ENCODE results near the gene TMEM174.
"Not testable (repeated sequence)": the region's sequence is repeated elsewhere in the genome, so short reads cannot be mapped to it uniquely, and the experiment has no call there.

The TMEM174 gene

DNA sequence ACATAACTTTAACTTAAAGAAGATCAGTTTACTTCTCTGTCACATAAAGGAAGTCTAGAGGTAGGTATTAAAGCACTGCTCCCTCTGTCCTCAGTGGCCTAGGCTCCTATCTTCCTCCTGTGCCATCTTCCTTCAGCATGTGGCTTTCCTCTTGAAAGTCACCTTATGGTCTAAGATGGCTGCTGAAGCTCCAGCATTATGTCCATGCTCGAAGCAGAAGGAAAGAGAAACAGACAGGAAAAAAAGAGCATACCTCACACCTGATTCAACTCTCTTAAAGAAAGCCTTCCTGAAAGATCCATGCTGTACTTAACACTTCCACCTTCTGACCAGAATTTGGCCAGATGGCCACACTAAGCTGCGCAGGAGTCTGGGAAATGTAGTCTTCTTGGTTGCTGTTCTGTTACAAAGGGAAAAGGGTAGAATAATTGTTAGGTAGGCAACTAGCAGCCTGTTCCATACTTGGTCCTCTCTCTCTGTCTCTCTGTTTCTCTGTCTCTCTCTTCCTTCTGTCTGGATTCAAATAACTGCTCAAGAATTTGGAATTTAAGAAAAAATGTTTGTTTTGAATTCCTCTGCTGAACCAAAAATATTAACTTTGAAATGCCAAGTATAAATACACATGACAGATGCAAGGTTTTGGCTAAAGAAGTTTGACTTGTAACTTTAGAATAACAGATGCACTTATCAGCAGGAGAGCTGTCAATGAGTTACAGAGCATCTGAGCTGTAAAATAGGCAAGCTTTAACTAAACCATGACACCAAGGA lies 16.0 kb downstream of the TMEM174 start:
- no peak overlapping the region for H3K4me3 ChIP-seq (ENCODE audit: low read depth, low read length)

DNA sequence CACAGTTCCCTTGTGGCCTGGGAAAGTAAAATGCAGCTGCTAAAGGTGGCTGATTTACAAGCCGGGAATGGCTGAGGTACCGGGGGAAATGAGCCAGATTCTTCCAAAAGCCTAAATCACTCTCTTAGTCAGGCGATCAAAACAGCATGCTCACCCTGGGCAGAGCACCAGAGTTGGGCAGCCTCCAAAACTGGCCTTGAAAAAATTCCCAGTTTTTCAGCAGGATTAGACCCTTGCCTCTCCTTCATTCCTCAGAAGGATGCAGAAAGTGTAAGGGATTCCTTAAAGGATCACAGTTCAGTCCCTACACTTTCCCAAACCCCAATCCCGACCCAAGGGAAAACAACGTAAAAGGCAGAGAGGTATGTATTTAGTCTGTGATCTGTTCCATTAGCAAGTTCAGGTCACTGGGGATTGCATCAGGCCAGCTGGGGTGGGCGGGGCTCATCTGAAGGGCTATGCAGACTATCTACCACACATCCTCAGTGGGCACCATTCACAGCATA lies 16.9 kb downstream of the TMEM174 start:
- H3K4me3 ChIP-seq (ENCODE audit: low read depth, low read length): no peak overlapping the region

DNA sequence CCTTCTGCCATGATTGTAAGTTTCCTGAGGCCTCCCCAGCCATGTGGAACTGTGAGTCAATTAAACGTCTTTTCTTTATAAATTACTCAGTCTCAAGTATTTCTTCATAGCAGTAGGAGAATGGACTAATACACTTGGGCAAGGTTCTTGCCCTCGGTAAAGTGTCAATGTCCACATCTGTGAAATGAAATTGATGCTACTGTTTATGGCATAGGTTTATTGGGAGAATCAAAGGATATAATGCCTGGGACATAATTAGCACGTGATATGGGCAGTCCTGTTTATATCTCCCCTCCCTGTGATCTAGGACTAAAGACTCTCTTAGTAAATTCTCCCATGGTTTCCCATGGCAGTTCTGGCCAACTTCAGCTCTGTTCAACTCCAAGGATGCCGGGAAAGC lies 19.4 kb downstream of the TMEM174 start:
- H3K4me3 ChIP-seq (ENCODE audit: low read depth, low read length): no peak overlapping the region

DNA sequence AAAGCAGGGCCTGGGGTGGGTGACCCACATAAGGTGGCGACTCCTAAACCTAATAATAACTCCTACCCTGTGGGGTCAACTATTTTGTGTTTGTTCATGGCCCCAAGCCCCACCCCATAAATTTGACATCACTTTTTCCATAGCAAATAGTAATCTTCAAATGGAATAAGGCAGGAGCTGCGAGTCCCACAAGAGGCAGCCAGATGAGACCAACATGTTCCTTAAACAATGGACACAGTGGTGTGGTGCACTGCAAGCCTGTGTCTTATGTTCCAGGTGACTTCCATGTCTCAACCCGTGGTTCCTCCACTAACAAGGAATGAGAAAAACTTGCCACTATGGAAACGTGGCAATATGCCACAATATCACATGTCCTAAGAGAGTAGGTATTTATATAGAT lies 20.6 kb downstream of the TMEM174 start:
- H3K4me3 ChIP-seq (ENCODE audit: low read depth, low read length): no peak overlapping the region

DNA sequence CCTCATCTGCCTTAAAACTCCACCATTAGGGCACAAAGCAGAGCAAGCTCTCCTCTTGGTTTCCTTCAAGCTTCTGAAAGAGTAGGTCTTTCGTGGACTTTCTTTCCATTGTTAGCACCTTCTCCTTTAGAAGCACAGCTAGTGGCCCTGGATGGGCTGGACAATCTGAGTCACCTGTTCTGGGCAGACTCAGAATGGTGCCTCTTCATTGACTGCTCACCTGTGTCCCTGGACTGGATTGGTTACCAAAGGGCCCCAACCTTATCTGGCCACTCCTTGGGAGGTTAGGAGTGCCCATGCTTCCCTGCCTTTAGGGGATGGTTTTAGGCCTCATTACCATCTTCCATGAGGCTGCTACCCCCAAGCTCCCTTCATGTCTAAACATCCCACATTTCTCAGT lies 23.2 kb downstream of the TMEM174 start:
- no peak overlapping the region for H3K4me3 ChIP-seq (ENCODE audit: low read depth, low read length)

DNA sequence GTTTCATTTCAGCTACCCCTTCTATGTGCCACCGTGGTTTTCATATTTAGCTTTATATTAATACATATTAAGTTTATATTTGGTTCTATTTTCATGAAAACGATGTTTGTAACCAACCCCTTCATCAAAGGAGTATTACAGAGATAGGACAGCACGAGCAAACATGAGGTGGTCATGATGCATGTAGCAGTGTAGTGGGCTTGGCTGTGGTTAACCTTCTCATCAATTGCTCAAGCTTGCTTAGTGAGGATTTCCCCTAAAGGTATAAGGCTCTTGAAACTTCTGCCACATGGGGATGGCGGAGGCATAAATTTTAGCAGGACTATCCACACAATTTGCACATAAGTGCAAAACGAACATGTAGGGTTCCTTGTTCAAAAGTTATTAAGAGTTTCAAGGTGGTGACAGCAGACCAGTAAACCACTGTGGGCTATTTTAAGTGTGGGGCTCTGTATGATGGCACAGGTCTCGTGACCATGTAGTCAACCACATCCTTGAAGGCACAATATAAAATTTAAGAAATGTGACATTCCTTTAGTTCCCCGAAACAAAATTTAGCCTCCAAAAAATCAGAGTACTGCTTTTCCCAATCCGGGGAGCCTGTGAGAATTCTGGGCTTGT lies 24.8 kb downstream of the TMEM174 start:
- no peak overlapping the region for H3K4me3 ChIP-seq (ENCODE audit: low read depth, low read length)

DNA sequence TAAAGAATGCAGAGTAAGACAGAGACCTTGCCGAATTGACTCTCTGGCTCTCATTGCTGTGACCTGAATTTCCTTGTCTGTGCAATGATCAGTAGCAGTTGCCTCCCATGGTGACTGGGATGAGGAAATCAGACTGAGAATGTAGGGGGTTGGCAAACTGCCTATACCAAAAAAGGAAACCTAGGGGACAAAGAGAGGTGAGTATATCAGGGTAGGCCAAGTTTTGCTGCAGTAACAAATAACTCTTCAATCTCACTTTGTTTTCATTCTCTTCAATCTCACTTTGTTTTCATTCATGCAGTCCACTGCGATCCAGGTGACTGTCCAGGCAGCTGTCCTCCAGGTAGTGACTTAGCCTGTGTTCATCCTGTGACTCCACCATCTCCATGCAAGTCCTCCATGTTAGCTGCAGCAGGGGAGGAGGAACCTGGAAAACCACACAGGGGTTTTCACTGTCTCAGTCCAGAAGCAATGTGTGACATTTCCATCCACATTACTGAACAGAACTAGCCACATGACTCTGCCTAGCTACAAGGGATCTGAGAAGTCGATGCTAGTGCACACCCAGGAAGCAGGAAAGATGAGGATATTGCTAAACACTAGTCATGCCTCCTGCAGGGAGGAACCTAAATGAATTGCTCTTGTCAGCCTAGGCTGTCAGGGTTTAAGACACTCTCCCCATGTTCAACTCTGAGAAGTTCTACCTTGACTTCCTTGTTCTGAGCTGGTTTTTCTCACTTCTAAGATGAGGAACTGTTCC lies 26.0 kb downstream of the TMEM174 start:
- H3K4me3 ChIP-seq (ENCODE audit: low read depth, low read length): no peak overlapping the region

DNA sequence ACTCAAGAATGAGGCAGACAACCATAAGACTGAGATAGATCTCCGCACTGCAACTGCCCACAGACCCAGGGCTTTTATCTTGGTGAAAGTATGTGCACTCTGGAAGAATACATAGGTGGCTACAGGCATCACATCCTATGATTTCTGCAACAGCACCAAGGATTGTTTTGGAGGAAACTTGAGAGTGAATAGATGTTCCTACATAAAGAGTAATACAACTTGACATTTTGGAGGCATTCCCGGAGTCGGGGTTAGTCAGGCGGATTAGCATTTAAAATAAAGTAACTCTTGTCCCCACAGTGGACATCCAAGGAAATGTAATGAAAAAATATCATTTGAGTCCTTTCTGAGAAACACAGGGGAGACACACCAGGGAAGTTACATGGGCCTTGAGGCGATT lies 26.7 kb downstream of the TMEM174 start:
- no peak overlapping the region for H3K4me3 ChIP-seq (ENCODE audit: low read depth, low read length)

DNA sequence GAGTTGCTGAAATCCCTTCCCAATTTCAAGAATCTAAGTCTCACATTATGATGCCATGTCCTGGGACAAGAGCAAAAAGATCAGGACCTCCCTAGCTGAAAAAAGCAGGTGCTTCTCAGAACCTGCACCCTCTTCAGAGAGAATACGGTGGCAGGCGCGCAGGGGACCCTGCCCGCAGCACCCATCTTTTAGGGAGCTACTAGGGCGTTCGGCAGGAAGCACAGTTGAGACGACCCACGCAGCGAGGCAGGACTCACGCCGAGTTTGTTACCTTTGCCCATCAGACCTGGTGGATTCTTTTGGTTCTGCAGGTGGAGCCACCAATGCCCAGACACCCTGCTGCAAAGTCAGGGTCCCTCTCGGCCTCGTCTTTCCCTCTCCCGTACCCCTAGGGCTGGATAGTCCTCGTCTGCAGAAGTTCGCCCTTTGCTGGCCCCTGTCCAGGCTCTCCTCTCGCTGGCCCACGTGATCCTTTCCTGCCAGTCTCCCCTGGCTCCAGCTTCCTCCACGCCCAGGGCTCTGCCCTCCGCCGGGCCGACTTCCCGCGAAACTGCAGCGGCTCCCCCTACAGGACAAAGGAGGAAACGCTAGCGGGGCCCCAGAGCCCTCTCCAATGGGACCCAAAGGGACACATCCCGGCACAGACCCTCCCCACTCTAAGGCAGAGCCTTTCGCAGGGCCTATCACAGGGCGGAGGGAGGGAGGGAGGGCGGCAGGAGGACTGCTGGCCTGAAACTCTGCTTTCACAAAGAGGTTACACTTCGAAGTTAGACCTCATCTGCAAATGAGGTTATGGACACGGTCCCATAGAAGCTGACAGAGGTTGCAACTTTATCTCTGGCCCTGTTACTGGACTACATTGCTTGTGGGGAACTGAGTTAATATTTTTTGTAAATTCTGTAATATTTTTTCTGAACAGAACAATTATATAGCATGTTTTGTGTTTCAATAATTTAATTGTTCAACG lies 28.8 kb downstream of the TMEM174 start:
- no peak overlapping the region for H3K4me3 ChIP-seq (ENCODE audit: low read depth, low read length)

DNA sequence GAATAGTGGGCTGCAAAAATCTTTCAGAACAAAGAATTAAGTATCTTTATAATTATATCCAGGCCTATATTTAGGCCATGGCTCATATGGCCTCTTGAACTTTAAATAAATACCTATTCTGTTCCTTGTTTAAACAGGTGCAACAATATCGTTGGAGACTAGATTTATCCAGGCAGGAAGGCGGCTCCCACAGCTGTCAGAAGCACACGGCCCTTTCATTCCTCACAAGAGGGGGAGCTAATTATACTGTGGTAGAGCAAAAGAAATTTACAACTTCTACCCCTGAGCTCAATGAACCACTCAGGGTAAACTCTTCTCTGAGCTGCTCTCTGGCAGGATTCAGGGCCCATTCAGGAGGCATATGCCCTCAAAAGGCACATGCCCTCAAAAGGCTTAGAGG lies 31.3 kb downstream of the TMEM174 start:
- no peak overlapping the region for H3K4me3 ChIP-seq (ENCODE audit: low read depth, low read length)

DNA sequence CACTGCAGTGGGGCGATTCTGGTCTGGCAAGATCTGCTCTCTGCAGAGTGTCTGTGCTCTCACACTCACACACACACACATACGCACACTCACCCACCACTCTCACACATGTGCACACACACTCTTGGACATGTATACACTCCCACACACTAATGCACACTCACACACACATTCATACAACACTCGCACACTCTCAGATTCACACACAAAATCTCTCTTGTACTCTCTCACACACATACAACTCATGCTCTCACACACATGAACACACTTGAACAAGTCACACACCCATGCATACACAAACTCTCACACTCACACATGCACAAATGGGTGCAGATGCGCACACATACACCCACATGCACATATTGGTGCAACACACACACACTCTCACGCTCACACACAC lies 31.7 kb downstream of the TMEM174 start:
- H3K4me3 ChIP-seq (ENCODE audit: low read depth, low read length): no peak overlapping the region

DNA sequence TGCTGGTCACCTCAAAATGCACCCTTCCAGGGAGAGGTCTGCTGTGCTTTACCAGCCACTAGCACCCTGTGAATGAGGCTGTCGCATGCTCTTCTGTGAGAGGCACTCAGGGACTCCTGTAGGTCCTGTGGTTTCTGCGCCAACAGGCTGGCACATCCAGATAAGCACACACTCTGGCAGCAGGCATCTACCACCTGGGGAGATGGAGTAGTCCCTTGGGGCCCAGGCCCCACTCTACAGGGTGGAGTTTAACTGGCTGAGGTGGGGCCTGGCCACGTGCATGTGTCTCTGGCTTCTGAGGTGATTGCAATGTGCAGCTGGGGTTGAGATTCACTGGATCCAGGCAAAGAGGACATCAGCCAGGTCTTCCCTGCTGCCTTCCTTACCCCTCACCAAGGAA lies 32.3 kb downstream of the TMEM174 start:
- H3K4me3 ChIP-seq (ENCODE audit: low read depth, low read length): no peak overlapping the region

DNA sequence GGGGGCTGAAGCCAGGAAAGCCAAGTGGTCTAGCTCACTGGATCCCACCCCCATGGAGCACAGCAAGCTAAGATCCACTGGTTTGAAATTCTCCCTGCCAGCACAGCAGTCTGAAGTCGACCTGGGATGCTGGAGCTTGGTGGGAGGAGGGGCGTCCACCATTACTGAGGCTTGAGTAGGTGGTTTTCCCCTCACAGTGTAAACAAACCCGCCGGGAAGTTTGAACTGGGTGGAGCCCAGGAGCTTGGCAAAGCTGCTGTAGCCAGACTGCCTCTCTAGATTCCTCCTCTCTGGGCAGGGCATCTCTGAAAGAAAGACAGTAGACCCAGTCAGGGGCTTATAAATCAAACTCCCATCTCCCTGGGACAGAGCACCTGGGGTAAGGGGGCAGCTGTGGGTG lies 34.2 kb downstream of the TMEM174 start:
- not testable (repeated sequence) for H3K4me3 ChIP-seq (ENCODE audit: low read depth, low read length)

DNA sequence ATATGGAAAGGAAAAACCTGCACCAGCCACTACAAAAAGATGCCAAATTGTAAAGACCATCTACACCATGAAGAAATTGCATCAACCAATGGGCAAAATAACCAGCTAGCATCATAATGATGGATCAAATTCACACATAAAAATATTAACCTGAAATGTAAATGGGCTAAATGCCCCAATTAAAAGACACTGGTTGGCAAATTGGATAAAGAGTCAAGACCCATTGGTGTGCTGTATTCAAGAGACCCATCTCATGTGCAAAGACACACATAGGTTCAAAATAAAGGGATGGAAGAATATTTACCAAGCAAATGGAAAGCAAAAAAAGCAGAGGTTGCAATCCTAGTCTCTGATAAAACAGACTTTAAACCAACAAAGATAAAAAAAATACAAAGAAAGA lies 36.1 kb downstream of the TMEM174 start:
- H3K4me3 ChIP-seq (ENCODE audit: low read depth, low read length): not testable (repeated sequence)

DNA sequence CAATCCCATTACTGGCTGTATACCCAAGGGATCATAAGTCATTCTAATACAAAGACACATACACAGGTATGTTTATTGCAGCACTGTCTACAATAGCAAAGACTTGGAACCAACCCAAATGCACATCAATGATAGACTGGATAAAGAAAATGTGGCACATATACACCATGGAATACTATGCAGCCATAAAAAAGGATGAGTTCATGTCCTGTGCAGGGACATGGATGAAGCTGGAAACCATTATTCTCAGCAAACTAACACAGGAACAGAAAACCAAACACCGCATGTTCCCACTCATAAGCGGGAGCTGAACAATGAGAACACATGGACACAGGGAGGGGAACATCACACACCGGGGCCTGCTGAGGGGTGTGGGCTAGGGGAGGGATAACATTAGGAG lies 39.7 kb downstream of the TMEM174 start:
- H3K4me3 ChIP-seq (ENCODE audit: low read depth, low read length): not testable (repeated sequence)

DNA sequence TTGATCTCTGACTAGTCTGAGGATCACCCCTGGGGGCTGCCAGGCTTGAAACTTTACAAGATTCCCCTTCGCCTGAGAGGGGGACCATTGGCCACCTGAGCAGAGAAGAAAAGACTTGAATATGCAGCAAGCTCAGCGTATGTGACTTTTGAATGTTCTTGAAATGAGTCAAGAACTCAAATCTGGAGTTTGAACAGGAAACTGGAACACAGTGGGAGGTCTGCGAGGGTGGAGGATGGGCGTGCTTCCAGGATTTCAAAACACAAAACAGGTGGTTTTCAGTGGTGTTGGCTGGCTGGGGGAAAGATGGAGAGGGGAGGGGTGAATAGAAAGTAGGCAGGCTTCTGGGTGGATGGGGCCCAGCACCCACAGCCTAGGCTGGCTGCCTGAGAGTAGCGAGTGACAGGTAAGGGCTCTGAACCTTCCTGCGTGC lies 40.6 kb downstream of the TMEM174 start:
- no peak overlapping the region for H3K4me3 ChIP-seq (ENCODE audit: low read depth, low read length)

DNA sequence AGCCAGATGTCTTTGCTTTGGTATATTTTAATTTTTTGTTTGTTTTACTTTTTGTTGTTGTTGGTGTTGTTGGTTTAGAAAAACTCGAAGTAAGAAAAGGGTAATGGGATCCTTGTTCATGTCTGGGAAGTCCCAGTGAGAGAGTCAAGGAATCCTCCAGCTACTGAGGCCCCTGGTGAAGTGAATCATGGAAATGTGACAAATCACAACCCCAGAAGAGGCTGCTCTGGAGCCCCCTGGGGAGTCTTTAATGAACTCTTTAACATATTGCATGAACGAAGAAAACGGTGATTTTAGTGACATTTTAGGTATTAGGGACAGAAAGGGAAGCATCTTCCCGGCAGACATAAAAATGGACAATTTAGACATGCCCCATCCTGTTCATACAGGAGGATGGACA lies 41.3 kb downstream of the TMEM174 start:
- no peak overlapping the region for H3K4me3 ChIP-seq (ENCODE audit: low read depth, low read length)

DNA sequence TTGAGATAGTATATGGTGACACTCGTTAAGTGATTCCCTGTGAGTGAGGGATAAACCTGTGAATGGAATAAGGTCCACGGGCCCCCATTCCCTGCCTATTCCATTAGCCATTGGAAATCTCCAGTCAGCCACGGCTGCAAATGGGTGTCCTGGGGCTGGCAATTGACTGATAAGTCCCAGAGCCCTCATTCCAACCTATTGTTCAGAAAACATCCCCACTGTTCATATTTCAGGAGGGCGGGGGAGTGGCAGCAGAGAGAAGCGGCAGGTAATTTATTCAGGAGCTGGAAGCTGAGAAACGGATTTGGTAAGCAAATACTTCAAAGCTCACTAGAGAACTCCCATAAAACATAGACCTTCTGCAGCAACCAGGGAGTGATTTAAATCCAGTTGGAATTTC lies 42.0 kb downstream of the TMEM174 start:
- no peak overlapping the region for H3K4me3 ChIP-seq (ENCODE audit: low read depth, low read length)

DNA sequence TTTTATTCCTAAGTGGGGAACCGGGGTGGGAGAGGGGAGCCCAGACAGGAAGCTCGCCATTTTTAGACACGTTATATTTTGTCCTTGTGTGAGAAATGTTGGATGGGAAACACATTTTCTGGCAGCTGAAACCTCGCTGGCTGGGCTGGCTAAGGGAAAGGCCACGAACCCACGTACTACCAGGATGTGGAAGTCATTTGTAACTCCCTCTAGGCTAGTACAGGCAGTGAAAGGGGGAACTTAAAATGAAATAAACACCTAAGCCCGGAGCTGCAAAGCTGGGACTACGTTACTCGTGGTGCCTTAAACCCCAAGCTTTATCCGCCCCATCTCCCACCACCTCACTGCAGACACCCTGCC lies 42.5 kb downstream of the TMEM174 start:
- peak overlapping the region; percentile 44 for H3K4me3 ChIP-seq (ENCODE audit: low read depth, low read length)

DNA sequence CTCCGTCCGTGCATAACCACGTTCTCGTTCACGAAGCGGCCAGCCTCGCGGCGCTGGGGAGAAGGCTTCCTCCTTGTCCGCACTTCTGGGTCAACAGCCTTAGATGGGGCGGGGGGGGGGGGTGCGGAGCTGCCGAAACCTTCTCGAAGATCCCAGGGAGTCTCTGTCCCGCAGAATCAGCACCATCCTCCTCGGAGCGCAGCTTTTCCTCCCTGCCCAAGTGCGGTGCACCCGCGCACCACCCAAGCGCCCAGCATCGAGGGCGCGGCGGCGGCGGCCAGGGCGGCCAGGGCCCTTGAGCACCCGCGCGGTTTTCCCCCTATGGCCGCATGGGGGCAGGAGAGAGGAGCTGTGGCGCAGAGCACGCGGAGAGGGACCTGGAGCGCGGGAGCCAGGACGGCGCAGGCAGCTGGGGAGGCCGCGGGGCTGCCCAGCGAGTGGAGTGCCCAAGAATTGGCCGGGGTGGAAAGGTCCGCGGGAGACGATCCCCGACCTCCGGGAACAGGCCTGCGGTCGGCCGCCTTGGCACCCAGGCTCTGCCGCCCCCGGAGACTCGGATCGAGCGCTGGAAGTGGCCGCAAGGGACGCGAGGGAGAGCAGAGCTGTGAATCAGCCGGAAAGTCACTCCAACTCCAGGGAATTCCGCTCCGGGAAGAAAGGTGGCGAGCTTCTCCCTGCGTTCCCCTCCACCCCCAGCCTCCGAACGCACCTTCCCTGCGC lies 43.1 kb downstream of the TMEM174 start:
- H3K4me3 ChIP-seq (ENCODE audit: low read depth, low read length): peak overlapping the region; percentile 44
